OCI-LY1 (cell line): ENCODE data around the gene TCF4.

Source experiments
- EZH2 ChIP-seq: fragments of 200-600 bp; sonication (generic), shearing (Covaris generic); IDR thresholded peaks from 2 replicates; pipeline ENCODE4 v1.8.0; 2017; ENCODE audit warnings: borderline replicate concordance, mixed run types, mild to moderate bottlenecking, antibody characterized with exemption, low read length, moderate library complexity, mixed read lengths
- TF ChIP-seq, protein P1 (sequence below): fragments of 200-600 bp; sonication (generic), shearing (Covaris generic); IDR thresholded peaks from 2 replicates; pipeline ENCODE4 v1.5.1; 2017; ENCODE audit warnings: mild to moderate bottlenecking, antibody characterized with exemption, low read length, moderate library complexity, mixed read lengths

DNA sequence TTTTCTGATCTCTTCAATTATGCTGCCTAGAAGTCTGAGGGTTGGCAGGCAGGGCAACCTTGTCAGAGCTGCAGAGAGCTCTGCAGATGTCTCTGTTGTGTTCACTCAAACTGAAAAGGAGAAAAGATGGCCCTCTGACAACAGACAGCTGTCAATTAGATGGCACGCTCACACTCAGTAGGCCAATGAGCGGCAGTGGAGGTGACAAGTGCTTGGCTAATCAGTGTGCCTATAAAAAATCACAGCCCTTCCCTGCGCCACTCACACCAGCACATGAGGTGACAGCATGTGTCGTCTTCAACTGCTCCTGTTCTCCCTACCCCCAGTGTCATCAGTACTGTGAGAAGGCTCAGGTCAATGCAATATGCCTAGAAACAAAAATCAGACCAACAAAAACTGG lies 203.9 kb downstream of the TCF4 start:
- TF ChIP-seq, protein P1, sequence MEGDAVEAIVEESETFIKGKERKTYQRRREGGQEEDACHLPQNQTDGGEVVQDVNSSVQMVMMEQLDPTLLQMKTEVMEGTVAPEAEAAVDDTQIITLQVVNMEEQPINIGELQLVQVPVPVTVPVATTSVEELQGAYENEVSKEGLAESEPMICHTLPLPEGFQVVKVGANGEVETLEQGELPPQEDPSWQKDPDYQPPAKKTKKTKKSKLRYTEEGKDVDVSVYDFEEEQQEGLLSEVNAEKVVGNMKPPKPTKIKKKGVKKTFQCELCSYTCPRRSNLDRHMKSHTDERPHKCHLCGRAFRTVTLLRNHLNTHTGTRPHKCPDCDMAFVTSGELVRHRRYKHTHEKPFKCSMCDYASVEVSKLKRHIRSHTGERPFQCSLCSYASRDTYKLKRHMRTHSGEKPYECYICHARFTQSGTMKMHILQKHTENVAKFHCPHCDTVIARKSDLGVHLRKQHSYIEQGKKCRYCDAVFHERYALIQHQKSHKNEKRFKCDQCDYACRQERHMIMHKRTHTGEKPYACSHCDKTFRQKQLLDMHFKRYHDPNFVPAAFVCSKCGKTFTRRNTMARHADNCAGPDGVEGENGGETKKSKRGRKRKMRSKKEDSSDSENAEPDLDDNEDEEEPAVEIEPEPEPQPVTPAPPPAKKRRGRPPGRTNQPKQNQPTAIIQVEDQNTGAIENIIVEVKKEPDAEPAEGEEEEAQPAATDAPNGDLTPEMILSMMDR = no peak
- TF ChIP-seq EZH2 = no peak
